Epithelial cell of esophagus (primary cell): ENCODE results near the gene CCNB3.
A peak's percentile ranks its signal among the peaks of the same experiment; 100 is the strongest.
"Not testable (repeated sequence)": the region's sequence is repeated elsewhere in the genome, so short reads cannot be mapped to it uniquely, and the experiment has no call there.

Source experiments
- DNase-seq: peaks from one replicate; pipeline ENCODE4 v3.0.0; 2010; ENCODE audit warnings: low read depth
- H3K4me3 ChIP-seq: 2 replicates; pipeline ENCODE4 v1.5.1; 2011; ENCODE audit warnings: mild to moderate bottlenecking, low read length, control low read depth
- CTCF ChIP-seq: IDR thresholded peaks from 2 replicates; pipeline ENCODE4 v1.5.1; 2011; ENCODE audit warnings: low read depth, mild to moderate bottlenecking, low read length, control low read depth, inconsistent platforms; ENCODE audit not compliant: insufficient read depth; ENCODE audit errors: missing control alignments

CCNB3 gene

GRCh38 chrX:50206753-50207152 is 2.2 kb downstream of the CCNB3 start:
- no peak for TF ChIP-seq CTCF
- no peak for DNase-seq
- H3K4me3 ChIP-seq, result no peak overlapping the region

- H3K4me3 ChIP-seq, result no peak overlapping the region
- peak; percentile 31 for TF ChIP-seq CTCF
- DNase-seq, result peak; percentile 27
Measured at GRCh38 chrX:50211510-50211909, 6.9 kb downstream of the CCNB3 start.

DNA sequence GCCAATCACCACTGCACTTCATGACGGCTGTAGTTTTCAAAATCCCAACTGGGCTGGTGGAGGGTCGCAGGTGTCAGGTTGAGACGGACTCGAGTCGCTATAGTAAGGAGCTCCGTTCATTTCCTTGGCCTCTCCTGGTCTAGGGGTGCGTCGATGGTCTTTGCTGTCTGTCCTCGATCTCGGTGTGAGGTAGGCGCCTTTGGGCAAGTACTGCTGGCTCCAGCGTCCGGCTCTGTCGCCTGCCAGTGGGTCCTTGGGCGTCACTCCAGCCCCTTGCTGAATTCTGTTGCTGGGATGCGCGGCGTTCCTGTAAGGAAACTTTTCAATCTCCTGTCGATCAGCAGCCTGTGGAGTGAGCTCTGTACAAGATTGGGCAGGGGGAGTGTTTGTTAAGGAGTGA is 76.7 kb downstream of the CCNB3 start:
- no peak for TF ChIP-seq CTCF
- H3K4me3 ChIP-seq, result no peak overlapping the region
- no peak for DNase-seq

- DNase-seq, result no peak
- H3K4me3 ChIP-seq, result no peak overlapping the region
- TF ChIP-seq CTCF, result no peak
Measured at GRCh38 chrX:50327235-50327634, 122.7 kb downstream of the CCNB3 start.

DNA sequence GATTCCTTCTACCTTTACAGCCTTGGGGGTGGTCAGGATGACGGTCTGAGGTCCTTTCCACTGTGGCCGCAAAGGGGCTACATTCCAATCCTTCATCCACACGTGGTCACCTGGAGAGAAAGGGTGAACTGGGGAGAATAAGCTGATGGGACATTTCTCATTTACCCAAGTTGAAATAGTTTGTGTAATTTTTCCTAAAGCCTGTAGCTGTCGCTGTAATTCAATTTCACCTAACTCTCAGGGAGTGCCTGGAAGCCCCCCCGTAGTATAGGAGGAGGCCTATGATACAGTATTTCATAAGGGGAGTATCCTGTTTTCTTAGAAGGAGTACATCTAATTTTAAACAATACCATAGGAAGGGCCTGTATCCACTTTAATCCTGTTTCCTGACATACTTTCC is 128.1 kb downstream of the CCNB3 start:
- H3K4me3 ChIP-seq, DNase-seq: not testable (repeated sequence)

GRCh38 chrX:50333308-50333707 is 128.7 kb downstream of the CCNB3 start:
- H3K4me3 ChIP-seq, result no peak overlapping the region
- DNase-seq, result no peak
- no peak for TF ChIP-seq CTCF

GRCh38 chrX:50343917-50344316 is 139.4 kb downstream of the CCNB3 start:
- DNase-seq, result peak; percentile 0
- H3K4me3 ChIP-seq, result no peak overlapping the region
- no peak for TF ChIP-seq CTCF

DNA sequence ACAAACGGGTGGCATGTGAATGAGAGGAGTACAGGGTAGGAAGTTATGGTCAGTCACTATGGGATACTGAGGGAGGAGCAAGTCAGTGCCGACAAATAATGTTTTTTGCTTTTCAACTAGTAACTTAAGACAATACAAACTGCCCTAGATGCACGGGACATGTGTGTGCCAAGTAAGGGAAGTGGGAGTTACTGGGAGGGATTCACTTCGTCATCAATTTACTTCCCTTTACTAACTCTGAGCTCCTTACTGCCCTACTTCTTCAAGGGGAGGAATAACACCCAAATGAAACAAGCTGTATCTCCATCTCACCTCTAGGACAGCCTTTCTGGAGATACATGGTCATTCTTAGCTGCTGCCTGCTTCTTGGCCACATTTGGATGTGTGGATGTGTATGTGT is 168.4 kb downstream of the CCNB3 start:
- no peak for TF ChIP-seq CTCF
- DNase-seq, result no peak

More for the DNA sequence above, 168.4 kb downstream of the CCNB3 start:
- H3K4me3 ChIP-seq, result no peak overlapping the region
